Measurements from ENCODE around the gene LSM2.
"Not testable (repeated sequence)": the region's sequence is repeated elsewhere in the genome, so short reads cannot be mapped to it uniquely, and the experiment has no call there.

- not testable (repeated sequence) for TF ChIP-seq CTCF, POLR2A (IDR thresholded peaks at IDR 0.05)
Observed at GRCh38 chr6:31808599-31808998, 1.8 kb upstream of the LSM2 start.
